Endothelial cell of umbilical vein (primary cell): ENCODE results near the gene LHPP.

Source experiments
- CTCF ChIP-seq, 2 donors: IDR thresholded peaks; 1 replicate in 1 of 2; 2 replicates in 1 of 2; pipeline ENCODE4 v1.5.1; 2011; ENCODE audit warnings: low read length in 2 of 2, mild to moderate bottlenecking in 2 of 2, moderate library complexity in 2 of 2, control low read depth in 1 of 2, inconsistent platforms in 1 of 2, low read depth in 1 of 2; ENCODE audit not compliant: insufficient read depth in 1 of 2; ENCODE audit errors: extremely low read depth in 1 of 2
- EZH2 ChIP-seq: IDR thresholded peaks from 2 replicates; pipeline ENCODE4 v1.6.1; 2012; ENCODE audit warnings: borderline replicate concordance, low read depth, mild to moderate bottlenecking, moderate library complexity, low read length, inconsistent platforms; ENCODE audit not compliant: severe bottlenecking
- GATA2 ChIP-seq: IDR thresholded peaks from 2 replicates; pipeline ENCODE4 v1.7.0; 2011; ENCODE audit warnings: low read depth, mild to moderate bottlenecking, moderate library complexity, mixed read lengths, low read length; ENCODE audit not compliant: insufficient read length, insufficient read depth
- JUN ChIP-seq: IDR thresholded peaks from 2 replicates; pipeline ENCODE4 v1.6.1; 2011; ENCODE audit warnings: borderline replicate concordance, low read depth; ENCODE audit not compliant: insufficient read length, insufficient read depth
- MYC ChIP-seq: IDR thresholded peaks from one replicate; pipeline ENCODE4 v1.6.1; 2011; ENCODE audit warnings: mild to moderate bottlenecking, low read depth, low read length
- POLR2A ChIP-seq: IDR thresholded peaks from 2 replicates; pipeline ENCODE4 v1.6.1; 2012; ENCODE audit warnings: low read depth, mild to moderate bottlenecking, control low read depth, low read length
- POLR2AphosphoS5 ChIP-seq: IDR thresholded peaks from 2 replicates; pipeline ENCODE4 v1.6.1; 2012; ENCODE audit warnings: low read depth, mild to moderate bottlenecking, control low read depth, low read length, moderate library complexity; ENCODE audit not compliant: insufficient read depth

- TF ChIP-seq EZH2 (no peak), CTCF (IDR thresholded peaks at IDR 0.05; ENCODE audit: extremely low read depth in 1 of 2, insufficient read depth in 1 of 2, low read depth in 1 of 2, low read length in 2 of 2) (no peak), JUN (no peak), MYC (no peak), POLR2A (no peak), POLR2AphosphoS5 (no peak), GATA2 (no peak)
Observed at GRCh38 chr10:124590216-124591122, 128.8 kb downstream of the LHPP start.
